ENCODE data around the gene SMG6. TPM values are rescaled to one million over a fixed set of nuclear protein-coding genes. Genes with fewer than 3 reads are reported as not detected.

Gene SMG6
- total and polyA plus RNA-seq, 2 donors (not counting 3 experiments of a cell fraction or from before 2014, with no cell fraction given) = 40.1 to 42.2 TPM

GRCh38 chr17:2111691-2112090, 191.9 kb downstream of the SMG6 start:
- Histone ChIP-seq H3K79me2 (ENCODE audit: control insufficient read depth, insufficient read depth, low read length) (no peaks in the 10 kb centered on the region), H3K4me1 (ENCODE audit: control insufficient read depth, extremely low read depth, insufficient read depth, low read length) (peaks cover 8% of the 10 kb centered on the region), H3K27ac (ENCODE audit: insufficient read depth, low read depth, low read length) (no peak overlapping the region), H3K9me1 (replicated peaks; ENCODE audit: control insufficient read depth, extremely low read depth, insufficient read depth, low read length) (no peaks in the 10 kb centered on the region), H3K4me3 (replicated peaks in 1 of 3; ENCODE audit: insufficient read depth in 1 of 3, low read depth in 1 of 3, low read length in 3 of 3) (no peak overlapping the region), H3K9me3 (replicated peaks; ENCODE audit: control insufficient read depth, insufficient read depth, low read length) (no peaks in the 10 kb centered on the region), H3K9ac (replicated peaks; ENCODE audit: extremely low read depth, insufficient read depth, low read length) (no peak overlapping the region), H3K36me3 (ENCODE audit: control insufficient read depth in 2 of 2, extremely low read depth in 1 of 2, insufficient read depth in 2 of 2, low read length in 2 of 2) (no peaks in the 10 kb centered on the region), H2AFZ (ENCODE audit: low read depth, low read length) (no peak overlapping the region), H3K4me2 (ENCODE audit: insufficient read depth, low read length) (no peak overlapping the region), H4K20me1 (replicated peaks; ENCODE audit: control insufficient read depth, extremely low read depth, insufficient read depth, low read length) (no peaks in the 10 kb centered on the region), H3K27me3 (ENCODE audit: control insufficient read depth in 2 of 2, insufficient read depth in 2 of 2, low read length in 2 of 2) (no peaks in the 10 kb centered on the region)
- BruUV-seq (replicated peaks) = no TSS peak
- dilution Hi-C loops (cut with MboI; ENCODE audit: extremely low pct_ligation_motif_present, low sequenced_read_pairs) (no loop called here), intact Hi-C loops (cut with micrococcal nuclease) (no loop called here)
- DNase-seq (ENCODE audit: low read depth, low spot score) (no peak), FAIRE-seq (no peak)
- CTCF ChIA-PET = interaction anchor here (1.1 to 1.6 kb wide), 3 partner anchors 10 to 53 kb away, joined by 3 to 8 read pairs (median 4); no protein-coding TSS in a partner anchor
- TF ChIP-seq MYC (IDR thresholded peaks at IDR 0.05; ENCODE audit: low read depth, low read length) (no peak), POLR2AphosphoS5 (IDR thresholded peaks at IDR 0.05; ENCODE audit: insufficient read depth, low read depth, low read length) (no peak), FOS (IDR thresholded peaks at IDR 0.05; ENCODE audit: borderline replicate concordance, insufficient read depth, low read length) (no peak), JUN (IDR thresholded peaks at IDR 0.05; ENCODE audit: borderline replicate concordance, insufficient read depth, insufficient read length, low read depth) (no peak), EZH2 (IDR thresholded peaks at IDR 0.05; ENCODE audit: borderline replicate concordance, low read depth, low read length, severe bottlenecking) (no peak), MAX (IDR thresholded peaks at IDR 0.05; ENCODE audit: insufficient read depth, insufficient read length) (no peak), GATA2 (IDR thresholded peaks at IDR 0.05; ENCODE audit: insufficient read depth, insufficient read length, low read depth, low read length) (no peak), POLR2A (IDR thresholded peaks at IDR 0.05; ENCODE audit: low read depth, low read length) (no peak), CTCF (IDR thresholded peaks at IDR 0.05; ENCODE audit: extremely low read depth in 1 of 2, insufficient read depth in 1 of 2, low read depth in 1 of 2, low read length in 2 of 2) (no peak)
- POLR2A ChIA-PET = no interaction called here
